NCI-H345 (cell line): Measurements from ENCODE around the gene ANKRD13C.
A peak's percentile ranks its signal among the peaks of the same experiment; 100 is the strongest.
"Not testable (repeated sequence)": the region's sequence is repeated elsewhere in the genome, so short reads cannot be mapped to it uniquely, and the experiment has no call there.

Experiments
- DNase-seq: peaks from one replicate; lab custom pipeline; 2025; lab: John Stamatoyannopoulos, UW

ANKRD13C gene, protein sequence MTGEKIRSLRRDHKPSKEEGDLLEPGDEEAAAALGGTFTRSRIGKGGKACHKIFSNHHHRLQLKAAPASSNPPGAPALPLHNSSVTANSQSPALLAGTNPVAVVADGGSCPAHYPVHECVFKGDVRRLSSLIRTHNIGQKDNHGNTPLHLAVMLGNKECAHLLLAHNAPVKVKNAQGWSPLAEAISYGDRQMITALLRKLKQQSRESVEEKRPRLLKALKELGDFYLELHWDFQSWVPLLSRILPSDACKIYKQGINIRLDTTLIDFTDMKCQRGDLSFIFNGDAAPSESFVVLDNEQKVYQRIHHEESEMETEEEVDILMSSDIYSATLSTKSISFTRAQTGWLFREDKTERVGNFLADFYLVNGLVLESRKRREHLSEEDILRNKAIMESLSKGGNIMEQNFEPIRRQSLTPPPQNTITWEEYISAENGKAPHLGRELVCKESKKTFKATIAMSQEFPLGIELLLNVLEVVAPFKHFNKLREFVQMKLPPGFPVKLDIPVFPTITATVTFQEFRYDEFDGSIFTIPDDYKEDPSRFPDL

DNA sequence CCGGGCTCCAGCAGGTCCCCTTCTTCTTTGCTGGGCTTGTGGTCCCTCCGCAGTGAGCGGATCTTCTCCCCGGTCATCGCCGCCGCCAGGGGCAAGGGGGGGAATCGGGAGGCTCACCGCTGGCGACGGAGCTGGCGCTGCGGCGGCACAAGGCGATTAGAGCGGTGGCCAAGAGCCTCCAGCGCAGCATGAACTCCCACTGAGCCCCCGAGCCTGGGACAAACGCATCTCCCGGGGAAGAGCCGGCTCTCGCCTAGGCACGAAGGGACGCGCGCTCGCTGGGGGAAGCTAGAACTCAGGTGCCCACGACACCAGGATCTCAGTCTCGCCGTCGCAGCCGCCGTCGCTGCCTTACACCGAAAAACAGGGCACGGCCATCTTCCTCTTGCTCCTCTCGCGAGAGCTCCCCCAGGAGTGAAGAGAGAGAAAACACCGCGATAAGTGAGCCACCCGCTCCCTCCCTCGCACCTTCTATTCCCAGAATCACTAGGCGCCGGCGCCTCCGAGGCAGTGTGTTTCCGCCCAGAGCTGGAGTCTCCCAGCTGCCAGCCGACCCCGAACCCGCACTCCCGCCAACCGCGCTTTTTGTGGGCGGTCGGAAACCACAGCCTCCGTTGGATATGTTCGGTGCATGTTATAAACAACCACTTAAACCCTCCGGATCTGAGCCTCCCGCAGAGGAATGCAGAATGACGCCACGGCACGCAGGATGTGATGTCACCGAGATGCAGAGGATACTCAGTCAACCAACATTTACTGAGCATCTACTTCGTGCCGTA lies at the start of gene ANKRD13C:
Gene ANKRD13C, minus strand, starts transcription at position 391 of the 779 bp plus-strand sequence. Its CDS starts 314 bp downstream, at position 77.
- peak; percentile 96 for DNase-seq

DNA sequence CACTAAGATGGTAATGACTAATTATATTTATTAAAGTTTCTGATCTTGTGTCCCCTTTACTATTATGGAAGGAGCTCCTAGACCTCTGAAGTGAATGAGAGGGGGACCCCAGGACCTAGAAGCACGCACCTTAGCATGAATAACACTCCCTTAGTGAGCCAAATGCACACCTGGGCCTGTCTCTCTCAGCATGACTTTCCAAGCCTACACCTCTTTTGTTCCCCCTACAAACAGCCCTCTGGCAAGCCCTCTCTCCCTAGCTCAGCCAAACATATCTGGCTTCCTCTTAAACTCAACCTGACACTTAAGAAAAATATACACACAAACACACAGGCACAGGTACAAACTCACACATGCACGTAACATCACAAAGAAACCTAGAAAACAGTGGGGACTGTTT lies 49.2 kb upstream of the ANKRD13C start:
- no peak for DNase-seq

DNA sequence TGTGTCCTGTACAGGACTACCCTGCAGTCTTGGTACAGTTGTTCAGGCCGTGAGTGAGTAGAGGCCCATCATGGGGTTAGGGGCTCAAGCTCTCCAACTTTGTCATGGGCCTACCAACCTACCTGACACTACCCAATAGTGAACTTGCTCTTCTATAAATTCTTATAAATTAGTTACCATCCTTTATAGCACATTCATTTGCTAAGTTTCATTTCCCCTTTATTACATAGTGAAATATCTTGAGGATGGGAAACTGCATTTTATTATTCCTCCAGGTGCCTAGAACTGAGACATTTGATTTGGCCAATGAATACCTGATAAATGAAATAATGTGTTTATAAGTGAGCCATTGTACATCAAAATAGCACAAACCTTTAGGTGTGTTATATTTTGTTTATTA lies 47.5 kb upstream of the ANKRD13C start:
- DNase-seq = no peak

DNA sequence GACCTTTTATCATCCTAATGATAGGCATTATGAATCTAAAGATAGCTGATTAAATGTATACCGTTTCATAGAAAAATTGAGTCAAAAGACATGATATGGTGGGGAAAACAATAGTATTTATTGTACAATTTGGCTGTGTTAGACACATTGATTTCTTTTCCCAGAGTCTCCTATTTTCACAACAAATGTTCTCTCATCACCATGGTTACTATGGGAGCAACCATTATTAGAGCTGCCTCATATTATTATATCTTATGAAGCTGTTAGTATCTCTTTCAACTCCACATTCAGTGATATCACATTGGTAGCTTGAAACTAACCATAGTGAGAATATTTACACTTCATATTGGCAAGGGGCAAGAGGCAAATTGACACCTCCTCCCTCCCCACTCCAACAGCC lies 45.8 kb upstream of the ANKRD13C start:
- no peak for DNase-seq

DNA sequence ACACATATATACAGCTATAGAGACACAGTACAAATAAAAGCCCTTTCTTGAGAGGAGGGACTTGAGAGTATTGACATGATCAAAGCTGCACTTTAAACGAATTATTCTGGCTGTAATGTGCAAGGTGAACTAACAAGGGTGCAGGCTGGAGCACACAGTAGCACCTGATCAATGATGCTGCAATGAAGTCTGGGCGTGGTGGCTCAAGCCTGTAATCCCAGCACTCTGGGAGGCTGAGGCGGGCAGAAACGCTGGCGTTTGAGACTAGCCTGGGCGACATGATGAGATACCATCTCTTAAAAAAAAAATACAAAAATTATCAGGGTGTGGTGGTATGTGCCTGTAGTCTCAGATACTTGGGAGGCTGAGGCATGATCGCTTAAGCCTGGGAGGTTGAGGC lies 42.5 kb upstream of the ANKRD13C start:
- peak; percentile 9 for DNase-seq

DNA sequence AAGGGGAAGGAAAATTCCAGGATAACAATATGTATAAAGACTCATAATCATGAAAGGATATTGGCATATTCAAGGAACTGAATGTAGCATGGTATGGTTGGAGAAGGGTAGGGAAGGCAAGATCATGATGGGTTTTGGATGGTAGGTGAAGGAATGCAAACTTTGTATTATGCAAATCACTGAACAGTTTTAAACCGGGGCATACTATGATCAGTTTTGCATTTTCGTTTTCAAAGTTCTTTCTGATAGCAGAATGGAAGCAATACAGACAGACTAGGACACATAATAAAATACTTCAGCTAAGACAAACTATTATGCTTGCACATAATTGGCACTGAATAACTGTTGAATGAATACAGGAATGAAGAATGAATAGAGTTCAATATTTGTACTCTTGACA lies 42.1 kb upstream of the ANKRD13C start:
- DNase-seq = no peak

DNA sequence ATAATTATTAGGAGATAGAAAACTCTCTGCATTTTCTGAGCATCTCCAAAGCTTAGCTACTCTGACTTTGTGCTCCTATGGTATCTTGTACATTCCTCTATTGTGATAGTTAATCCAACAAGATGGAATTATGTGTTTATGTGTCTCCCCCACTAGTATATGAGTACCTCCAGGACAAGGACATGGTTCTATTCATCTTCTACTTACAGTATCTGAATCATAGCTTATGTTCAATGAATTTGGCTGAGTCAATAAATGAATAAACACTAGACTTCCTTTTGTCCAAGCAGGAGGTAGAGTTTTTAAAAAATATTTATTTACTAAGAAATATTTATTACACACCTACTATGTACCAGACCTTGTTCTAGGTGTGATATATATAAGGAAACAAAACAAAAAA lies 38.1 kb upstream of the ANKRD13C start:
- no peak for DNase-seq

DNA sequence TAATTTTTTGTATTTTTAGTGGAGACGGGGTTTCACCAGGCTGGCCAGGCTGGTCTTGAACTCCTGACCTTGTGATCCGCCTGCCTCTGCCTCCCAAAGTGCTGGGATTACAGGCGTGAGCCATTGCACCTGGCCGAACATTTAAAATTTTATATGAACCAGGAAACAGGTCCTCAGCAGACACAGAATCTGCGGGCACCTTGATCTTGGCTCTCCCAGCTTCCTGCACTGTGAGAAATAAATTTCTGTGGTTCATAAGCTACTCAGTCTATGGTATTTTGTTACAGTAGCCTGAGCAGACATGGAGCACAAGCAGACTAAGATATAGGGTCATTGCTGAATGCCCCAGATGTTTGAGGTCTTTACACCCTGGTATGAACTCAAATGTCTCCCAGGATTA lies 33.0 kb upstream of the ANKRD13C start:
- DNase-seq = no peak

DNA sequence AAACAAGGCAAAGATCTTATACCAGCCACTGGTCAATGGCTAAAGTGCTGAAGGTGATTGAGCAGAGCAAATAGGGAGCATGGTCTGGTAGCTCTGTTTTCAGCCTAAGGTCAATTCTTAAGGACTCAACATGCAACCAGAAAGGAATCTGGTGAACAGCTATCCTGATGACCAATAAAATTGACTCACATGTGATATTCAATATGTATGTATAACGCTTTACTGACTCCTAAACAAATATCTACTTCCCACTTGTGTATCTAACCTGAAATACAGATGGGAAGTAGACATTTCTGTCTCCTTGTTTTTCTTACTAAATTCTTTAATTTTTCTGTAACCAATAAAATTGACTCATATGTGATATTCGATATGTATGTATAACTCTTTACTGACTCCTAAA lies 31.6 kb upstream of the ANKRD13C start:
- no peak for DNase-seq

DNA sequence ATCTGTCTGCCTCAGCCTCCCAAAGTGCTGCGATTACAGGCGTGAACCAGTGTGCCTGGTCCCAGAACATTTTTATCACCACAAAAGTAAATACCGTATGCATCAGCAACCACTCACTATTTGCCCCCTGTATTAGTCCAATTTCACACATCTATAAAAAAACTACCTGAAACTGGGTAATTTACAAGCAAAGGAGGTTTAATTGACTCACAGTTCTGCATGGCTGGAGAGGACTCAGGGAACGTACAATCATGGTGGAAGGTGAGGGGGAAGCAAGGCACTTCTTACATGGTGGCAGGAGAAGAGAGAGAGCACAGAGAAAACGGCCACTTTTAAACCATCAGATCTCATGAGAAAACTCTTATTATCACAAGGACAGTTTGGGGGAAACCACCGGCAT lies 31.0 kb upstream of the ANKRD13C start:
- no peak for DNase-seq

DNA sequence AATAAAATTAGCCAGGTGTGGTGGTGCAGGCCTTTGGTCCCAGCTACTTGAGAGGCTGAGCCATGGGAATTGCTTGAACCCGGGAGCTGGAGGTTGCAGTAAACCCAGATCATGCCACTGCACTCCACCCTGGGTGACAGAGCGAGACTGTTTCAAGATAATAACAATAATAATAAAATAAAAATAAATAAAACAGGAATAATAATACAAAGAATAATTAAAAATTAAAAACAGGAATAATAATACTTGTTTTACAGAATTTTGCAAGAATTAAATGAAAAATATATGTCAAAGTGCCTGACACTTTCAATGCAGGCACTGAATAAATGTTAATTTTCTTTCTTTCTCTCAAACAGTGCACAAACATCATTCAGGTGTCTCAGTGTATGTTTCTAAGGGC lies 30.0 kb upstream of the ANKRD13C start:
- DNase-seq = no peak

DNA sequence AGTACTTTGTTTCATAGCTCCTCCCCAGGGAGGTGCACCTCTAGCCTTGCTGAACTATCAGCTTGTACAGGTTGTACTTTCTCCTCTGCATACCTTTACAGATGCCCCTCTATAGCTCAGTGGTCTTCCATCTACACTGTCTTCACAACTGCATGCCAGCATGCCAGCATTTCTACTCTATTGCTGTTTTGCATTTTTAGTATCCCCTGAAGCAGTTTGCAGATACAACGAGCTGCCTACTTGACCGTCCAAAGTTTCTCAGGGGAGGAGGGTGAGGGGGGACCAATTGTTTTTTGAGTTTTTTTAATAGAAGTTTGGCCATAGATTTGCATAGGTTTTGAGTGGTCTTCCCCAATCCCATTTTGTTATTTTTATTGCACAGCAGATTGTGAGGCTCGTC lies 29.0 kb upstream of the ANKRD13C start:
- DNase-seq = no peak

DNA sequence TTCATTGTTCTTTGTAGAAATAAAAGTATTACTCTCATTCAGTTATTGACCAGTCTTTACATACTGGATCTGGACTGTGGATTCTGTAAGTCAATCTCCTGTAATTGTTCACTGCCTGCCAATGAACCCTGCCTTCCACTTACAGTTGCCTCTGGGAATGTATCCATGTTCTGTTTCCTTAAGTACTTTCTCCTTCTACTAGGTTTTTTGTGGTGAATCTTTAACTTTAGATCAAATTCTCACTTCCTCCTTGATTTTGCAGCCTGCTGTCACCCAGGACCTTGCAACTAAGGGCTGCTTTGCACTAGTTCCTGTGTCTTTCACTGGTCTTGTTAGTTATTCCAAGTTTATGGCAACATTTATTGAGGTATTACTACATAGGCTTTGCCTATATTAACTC lies 28.2 kb upstream of the ANKRD13C start:
- no peak for DNase-seq

DNA sequence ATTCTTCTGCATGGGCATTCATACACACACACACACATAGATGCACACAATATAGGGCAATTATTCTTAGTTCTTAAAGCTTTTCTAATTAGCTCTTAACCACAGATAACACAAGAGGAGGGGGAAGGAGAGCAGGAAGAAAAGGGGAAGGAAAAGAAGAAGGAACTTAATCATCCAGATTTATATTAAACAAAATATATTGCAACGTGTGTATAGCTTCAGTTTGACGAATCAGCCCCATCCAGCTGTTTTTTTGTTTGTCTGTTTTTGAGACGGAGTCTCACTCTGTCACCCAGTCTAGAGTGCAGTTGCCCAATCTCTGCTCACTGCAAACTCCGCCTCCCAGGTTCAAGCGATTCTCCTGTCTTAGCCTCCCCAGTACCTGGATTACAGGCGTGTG lies 21.7 kb upstream of the ANKRD13C start:
- no peak for DNase-seq

DNA sequence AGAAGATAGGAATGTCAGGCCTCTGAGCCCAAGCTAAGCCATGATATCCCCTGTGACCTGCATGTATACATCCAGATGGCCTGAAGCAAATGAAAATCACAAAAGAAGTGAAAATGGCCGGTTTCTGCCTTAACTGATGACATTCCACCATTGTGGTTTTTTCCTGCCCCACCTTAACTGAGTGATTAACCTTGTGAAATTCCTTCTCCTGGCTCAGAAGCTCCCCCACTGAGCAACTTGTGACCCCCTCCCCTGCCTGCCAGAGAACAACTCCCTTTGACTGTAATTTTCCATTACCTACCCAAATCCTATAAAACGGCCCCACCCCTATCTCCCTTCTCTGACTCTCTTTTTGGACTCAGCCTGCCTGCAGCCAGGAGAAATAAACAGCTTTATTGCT lies 19.1 kb upstream of the ANKRD13C start:
- DNase-seq = not testable (repeated sequence)

DNA sequence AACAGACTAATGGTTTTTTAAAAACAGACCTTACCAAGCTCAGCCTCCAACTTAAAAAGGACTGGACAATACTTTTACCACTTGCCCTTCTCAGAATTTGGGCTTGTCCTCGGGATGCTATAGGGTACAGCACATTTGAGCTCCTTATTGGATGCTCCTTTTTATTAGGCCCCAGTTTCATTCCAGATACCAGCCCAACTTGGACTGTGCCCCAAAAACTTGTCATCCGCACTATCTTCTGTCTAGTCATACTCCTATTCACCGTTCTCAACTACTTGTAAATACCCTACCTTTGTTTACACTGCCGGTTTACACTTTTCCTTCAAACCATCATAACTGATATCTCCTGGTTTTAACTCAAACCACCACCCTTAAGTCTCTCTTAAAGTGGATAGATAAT lies 17.9 kb upstream of the ANKRD13C start:
- no peak for DNase-seq

DNA sequence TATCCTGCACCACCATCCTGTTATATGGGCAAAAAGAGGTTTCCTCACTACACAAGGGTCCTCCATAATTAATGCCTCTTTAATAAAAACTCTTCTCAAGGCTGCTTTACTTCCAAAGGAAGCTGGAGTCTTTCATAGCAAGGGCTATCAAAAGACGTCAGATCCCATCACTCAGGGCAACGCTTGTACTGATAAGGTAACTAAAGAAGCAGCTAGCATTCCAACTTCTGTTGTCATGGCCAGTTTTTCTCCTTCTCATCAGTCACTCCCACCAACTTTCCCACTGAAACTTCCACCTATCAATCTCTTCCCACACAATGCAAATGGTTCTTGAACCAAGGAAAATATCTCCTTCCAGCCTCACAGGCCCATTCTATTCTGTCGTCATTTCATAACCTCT lies 17.1 kb upstream of the ANKRD13C start:
- DNase-seq = not testable (repeated sequence)

DNA sequence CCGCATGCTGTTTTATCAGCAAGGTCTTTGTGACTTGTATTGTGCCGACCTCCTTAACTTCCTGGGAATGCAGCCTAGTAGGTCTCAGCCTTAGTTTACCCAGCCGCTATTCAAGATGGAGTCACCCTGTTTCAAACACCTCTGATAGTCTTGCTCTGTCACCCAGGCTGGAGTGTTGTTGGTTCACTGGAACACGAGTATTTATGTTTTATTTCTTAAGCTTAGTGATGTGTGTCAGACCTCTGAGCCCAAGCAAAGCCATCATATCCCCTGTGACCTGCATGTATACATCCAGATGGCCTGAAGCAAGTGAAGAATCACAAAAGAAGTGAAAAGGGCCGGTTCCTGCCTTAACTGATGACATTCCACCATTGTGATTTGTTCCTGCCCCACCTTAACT lies 12.9 kb upstream of the ANKRD13C start:
- DNase-seq = not testable (repeated sequence)

DNA sequence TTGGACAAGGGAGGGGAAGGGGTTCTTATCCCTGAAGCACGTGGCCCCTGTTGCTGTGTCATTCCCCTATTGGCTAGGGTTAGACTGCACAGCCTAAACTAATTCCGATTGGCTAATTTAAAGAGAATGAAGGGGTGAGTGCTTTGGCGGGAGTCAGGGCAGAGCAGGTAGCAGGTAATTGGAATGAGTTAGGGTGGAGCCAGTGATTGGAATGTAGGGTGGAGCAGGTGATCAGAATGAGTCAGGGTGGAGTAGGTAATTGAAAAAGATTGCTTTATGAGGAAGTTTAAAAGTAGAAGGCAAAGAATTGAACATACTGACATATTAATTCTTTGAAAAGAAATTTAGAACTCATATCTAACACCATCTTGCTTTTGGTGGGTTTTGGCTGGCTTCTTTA lies 12.5 kb upstream of the ANKRD13C start:
- not testable (repeated sequence) for DNase-seq

DNA sequence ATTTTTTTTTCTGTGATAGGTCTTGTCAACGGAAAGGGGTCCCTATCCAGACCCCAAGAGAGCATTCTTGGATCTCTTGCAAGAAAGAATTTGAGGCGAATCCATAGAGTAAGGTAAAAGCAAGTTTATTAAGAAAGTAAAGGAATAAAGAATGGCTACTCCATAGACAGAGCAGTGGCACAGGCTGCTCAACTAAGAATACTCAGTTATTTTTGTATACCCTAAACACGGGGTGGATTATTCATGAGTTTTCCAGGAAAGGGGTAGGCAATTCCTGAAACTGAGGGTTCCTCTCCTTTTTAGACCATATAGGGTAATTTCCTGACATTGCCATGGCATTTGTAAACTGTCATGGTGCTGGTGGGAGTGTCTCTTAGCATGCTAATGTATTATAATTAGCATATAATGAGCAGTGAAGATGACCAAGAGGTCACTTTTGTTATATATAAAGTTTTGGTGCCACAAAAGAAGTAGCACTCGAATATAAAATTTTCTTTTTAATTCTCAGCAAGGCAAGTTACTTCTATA lies 12.0 kb upstream of the ANKRD13C start:
- not testable (repeated sequence) for DNase-seq

DNA sequence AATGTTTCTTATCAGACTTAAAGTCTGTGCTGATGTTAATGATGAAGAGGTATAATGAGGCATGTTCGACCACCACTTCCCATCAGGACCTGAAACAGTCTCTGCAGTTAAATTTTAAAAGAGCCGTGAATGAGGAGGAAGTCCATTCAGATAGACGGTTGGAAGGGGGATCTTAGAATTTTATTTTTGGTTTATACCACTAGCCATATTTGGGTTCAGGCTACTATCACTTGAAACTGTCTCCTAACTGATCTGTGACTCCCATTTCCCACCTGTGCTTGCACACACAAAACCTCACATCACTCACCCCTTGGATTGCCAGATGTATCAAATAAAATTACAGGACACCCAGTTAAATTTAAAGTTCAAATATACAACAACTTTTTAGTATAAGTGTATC lies 9.9 kb upstream of the ANKRD13C start:
- no peak for DNase-seq

DNA sequence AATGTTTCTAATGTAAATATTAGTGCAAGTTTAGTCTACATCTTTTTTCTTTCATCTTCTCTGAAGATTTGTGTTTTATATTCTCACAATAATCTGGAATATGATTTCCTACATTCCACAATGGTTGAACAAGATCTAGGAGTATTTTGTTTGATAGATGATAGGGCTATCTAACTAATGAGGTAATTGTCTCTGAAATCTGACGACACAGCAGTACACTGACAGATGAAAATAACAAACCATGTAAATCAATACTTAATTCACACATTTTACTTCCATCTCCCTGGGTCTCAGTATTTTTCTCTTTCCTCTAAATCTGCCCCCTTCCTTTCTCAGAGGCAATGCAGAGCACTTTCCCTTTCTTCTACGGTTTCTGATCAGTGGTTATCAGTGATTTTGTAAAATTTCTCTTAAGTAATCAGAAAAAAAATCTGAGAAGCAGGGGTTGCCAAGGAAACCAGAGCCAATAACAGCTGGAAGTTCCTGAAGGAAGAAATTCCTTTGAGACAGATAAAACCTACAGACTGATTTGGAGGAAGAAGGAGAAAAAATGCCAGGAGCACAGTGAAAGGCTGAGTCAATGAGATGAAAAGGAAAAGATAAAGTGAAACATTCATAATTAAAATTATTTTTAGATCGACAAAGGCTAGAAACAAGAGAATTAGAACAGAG lies 7.3 kb upstream of the ANKRD13C start:
- no peak for DNase-seq
